ENCODE data around the gene CSKMT.
"Not testable (repeated sequence)": the region's sequence is repeated elsewhere in the genome, so short reads cannot be mapped to it uniquely, and the experiment has no call there.

CSKMT gene

DNA sequence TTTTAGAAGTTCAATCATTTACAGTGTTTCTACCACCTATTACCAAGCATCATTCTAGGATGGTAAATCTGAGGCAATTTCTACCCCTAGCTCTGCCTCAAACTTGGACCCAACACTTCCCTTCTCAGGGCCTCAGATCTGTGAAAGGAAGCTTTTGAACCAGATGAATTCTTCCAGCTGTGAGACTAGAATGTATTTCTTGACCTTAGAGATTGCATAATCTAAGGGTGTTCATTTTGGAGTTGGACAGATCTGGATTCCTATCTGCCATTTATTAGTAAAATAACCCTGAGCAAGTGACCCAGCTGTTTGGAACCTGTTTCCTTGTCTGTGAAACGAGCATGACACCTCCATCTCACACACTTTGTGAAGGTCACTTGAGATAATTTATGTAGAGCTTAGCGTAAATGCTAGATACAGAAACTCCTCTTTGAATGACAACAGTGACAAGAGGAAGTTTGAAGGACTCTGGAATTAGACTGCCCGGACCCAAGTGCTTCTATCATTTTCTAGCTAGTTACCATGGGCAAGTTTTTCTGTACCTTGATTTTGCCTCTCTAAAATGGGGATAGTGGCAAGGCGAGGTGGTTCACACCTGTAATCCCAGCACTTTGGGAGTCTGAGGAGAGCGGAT lies 8.2 kb upstream of the CSKMT start:
- no peak for FAIRE-seq

DNA sequence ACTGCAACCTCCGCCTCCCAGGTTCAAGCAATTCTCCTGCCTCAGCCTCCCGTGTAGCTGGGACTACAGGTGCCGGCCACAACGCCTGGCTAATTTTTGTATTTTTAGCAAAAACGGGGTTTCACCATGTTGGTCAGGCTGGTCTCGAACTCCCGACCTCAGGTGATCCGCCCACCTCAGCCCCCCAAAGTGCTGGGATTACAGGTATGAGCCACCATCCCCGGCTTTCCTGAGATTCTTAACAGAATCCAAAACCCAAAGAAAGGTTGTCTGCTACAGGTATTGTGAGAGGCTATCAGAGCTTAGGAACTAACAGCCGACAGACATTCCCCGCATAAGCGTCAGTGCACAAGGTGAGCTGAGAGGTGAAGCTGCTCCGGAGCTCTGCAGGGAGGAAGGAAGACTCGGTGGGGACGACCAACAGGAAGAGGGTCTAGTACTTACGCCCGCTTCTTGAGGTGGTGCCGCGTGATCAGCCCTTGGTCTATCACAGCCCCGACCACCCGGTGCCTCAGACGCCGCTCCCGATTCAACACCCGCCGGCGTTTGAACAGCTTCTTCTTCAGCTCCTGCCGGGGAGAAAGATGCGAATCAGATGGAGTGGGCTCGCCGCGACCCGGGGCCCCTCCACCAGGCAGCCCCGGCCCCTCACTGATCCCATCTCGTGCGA lies 572 bp upstream of the CSKMT start:
- FAIRE-seq: no peak

DNA sequence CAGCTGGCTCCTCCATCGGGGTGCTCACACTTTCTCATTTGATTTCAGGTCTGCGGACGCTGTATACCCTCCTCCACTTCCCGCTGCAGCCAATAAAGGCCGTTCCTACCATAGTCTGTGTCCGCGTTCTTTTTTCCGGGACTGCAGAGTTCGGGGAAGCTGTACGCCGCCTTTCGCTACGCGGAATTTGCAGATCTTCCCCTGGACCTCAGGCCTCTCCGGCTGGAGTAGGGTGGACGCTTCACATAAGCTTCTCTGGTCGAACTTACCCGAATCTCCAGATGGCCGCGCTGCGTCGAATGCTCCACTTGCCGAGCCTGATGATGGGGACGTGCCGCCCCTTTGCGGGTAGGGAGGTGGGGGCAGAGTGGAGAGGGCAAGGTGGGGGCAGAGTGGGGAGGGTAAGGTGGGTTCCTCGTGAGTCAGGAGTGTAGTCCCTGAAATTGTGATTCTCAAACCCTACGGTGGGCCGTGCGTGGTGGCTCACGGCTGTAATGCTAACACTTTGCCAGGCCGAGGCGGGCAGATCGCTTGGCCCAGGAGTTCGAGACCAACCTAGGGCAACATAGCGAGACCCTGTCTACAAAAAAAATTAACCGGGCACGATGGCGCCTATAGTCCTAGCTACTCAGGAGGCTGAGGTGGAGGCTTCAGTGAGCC lies 617 bp downstream of the CSKMT start:
- no peak for FAIRE-seq

DNA sequence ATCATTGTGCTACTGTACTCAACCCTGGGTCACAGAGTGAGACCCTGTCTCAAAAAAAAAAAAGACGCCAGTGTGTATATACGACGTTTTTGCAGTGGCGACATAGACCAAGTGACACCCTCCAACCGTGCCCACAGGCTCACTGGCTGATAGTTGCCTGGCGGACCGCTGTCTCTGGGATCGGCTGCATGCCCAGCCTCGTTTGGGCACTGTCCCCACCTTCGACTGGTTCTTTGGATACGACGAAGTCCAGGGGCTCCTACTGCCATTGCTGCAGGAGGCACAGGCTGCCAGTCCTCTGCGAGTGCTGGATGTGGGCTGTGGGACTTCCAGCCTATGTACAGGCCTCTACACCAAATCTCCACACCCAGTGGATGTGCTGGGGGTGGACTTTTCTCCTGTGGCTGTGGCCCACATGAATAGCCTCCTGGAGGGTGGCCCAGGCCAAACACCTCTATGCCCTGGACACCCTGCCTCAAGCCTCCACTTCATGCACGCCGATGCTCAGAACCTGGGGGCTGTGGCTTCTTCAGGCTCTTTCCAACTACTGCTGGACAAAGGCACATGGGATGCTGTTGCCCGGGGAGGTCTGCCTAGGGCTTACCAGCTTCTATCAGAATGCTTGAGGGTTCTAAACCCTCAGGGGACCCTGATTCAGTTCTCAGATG lies 1.3 kb downstream of the CSKMT start:
- FAIRE-seq: no peak

DNA sequence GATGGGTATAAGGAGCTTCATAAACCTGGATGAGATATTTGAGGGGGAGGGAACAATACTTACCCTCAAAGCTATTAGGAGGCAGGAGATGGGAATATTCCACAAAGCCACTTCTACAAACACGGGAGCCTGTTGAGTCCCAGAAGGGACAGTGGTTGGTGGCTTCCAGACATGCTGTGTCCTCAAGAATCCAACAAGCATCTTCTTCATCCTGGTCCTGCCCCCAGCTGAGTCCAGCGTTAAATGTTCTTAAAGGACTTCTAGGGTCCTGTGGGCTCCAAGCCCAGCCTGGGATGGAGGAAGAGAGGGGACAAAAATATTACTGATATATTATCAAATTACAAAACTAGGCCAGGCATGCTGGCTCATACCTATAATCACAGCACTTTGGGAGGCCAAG lies 2.3 kb downstream of the CSKMT start:
- FAIRE-seq: no peak

DNA sequence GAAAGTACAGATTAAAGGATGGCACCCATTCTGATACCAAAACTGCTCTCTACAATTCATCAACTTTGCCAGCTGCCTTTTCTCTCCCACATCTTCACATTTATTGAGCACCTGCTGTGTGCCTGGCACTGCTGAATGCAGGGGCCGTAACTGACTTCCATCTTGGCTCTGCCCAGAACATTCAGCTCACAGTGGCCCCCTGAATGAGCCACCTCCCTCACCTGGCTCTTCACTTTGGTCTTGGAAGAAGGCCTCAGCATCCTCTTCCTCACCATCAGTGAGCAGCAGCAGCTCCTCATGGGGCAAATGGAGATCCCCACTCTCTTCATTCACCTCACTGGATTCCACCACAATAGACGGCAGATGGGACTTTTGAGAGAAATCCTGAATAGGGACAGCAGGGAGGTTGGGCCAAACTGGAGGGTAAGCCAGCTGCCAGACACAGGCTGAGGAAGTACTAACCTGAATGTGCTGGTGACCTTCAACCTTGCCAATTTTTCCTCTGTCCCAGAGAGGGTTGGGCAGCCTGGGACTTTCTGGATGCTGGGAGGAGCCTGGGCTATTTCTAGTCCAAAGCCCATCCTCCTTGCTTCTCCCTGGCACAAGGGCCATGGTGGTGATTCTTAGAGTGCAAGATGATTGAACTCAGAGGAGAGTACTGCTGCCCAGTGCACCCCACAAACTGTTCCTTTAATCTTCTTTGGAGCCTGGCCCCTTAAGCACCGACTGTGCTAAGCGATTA lies 4.5 kb downstream of the CSKMT start:
- no peak for FAIRE-seq

DNA sequence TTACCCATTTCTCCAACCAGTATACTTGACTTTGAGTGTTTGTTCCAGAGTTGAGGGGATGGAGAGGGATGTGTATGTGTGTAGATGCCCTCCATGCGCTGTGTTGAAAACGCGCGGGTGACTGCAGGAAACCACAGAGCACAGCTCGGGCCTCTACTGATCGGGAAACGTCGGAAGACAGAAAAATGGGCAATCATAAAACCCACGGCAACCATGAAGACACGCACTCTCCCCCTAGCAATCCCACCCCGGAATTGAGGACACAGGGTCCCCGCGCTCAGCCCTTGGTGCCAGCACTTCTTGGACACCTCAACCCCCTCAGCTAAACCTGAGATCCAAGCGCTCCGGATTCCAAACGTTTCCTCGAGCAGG lies 6.1 kb downstream of the CSKMT start:
- FAIRE-seq: no peak

DNA sequence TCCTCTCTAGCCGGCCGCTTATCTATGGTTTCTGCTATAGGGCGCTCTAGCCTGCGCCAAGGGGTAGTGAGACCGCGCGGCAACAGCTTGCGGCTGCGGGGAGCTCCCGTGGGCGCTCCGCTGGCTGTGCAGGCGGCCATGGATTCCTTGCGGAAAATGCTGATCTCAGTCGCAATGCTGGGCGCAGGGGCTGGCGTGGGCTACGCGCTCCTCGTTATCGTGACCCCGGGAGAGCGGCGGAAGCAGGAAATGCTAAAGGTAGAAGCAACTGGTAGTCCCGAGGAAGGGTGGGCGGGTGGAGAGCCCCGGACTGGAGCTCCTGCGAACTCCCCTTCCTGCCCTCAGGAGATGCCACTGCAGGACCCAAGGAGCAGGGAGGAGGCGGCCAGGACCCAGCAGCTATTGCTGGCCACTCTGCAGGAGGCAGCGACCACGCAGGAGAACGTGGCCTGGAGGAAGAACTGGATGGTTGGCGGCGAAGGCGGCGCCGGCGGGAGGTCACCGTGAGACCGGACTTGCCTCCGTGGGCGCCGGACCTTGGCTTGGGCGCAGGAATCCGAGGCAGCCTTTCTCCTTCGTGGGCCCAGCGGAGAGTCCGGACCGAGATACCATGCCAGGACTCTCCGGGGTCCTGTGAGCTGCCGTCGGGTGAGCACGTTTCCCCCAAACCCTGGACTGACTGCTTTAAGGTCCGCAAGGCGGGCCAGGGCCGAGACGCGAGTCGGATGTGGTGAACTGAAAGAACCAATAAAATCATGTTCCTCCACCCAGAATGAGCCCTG lies 6.7 kb downstream of the CSKMT start, which contains the start of the genes LBHD1 and UQCC3:
LBHD1 (minus strand) TSS at position 660 of the 782 bp plus-strand sequence. CDS start 2,236 bp downstream, outside the sequence.
UQCC3 (plus strand) TSS at position 66 of the 782 bp plus-strand sequence; CDS start at position 139, 73 bp downstream.
- FAIRE-seq: no peak

DNA sequence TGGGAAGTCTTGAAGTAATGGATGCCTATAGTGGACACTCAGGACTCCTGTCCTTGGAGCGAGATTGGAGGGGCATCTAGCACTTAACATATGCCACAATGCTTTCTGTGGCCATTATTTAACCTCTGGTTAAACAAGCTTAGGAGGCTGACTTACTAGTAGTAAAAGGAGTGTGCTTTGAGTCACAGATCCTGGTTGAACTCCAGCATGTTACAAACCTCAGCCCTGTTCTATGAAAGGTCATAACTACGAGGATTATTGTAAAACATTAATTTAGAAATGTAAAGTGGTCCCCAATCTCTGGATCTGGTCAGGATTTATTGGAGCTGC lies 8.0 kb downstream of the CSKMT start:
- no peak for FAIRE-seq

DNA sequence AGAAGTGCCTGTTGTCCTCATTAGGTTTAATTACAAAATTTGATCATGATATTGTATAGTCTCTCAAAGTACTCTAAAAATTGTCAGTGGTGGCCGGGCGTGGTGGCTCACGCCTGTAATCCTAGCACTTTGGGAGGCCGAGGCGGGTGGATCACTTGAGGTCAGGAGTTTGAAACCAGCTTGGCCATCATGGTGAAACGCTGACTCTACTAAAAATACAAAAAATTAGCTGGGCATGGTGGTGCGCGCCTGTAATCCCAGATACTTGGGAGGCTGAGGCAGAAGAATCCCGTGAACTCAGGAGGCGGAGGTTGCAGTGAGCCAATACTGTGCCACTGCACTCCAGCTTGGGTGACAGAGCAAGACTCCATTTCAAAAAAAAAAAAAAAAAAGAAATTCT lies 10.3 kb downstream of the CSKMT start:
- FAIRE-seq: not testable (repeated sequence)

DNA sequence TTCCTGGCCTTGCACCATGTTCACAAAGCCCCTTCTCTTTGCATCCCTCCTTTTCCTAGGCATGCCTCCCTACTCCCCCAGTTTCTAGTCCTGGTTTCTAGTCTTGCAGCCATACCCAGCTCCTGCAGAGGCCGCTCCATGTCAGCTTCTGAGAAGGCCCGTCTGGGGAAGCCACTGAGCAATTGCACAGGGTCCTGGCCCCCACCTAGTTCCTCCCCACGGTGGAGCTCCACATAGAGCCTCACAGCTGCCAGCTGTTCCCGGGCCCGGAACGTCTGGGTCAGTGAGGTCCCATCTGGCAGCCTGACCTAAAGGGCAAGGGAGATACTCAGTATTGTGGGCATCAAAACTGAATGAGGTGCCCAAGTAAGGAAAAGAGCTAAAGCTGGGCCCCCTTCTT lies 11.6 kb downstream of the CSKMT start:
- no peak for FAIRE-seq

DNA sequence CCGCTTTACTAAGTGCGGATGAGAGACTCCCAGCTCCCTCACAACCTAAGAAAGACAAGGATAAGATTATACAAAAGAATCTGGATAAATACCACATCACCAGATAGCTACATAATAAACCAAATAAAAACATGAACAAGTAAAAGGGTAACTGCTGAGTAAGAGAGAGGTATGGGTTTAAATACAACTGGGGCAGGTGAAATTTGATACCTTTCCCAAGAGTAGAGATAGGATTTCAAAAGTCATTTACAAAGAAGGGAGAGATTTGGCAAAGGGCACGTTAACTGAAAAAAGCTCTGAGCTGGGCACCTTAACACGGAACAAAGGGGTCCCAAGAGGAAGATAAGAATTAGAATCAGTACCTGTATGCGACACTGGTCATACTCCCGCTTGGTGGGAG lies 12.0 kb downstream of the CSKMT start:
- no peak for FAIRE-seq

DNA sequence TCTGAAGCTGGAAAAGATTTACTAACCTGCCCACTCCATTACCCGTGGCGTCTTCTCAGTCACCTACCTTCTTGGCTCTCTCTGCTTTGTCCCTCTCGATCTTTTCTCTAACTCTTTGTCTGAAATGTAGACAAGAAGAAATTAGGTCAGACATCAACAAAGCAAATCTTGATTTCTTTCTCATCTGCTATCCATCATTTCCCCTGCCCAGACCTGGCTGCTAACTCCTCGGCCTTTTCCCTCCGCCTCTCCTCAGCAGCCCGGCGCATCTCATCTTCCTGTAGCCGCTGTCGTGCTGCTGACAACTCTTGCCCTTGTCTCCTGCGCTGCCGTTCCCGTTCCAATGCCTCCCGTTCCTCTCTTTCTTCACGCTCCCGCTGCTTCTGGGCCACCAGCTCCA lies 12.6 kb downstream of the CSKMT start:
- no peak for FAIRE-seq

DNA sequence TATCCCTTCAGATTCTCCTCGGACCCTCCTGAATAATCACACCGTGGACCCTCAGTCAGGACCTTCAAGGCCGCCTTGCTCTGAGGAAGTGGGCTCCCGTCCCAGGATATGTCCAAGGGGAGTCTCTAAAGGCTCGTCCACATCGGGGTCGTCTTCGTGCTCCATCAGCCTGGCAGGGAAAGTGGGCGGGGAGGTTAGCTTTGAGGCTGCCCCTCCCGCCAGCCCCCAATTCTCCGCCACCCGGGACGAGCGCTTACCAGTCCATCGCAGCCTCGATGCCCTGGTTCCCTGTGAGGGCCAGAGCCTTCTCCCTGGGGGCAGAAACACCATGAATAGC lies 13.3 kb downstream of the CSKMT start:
- FAIRE-seq: no peak

DNA sequence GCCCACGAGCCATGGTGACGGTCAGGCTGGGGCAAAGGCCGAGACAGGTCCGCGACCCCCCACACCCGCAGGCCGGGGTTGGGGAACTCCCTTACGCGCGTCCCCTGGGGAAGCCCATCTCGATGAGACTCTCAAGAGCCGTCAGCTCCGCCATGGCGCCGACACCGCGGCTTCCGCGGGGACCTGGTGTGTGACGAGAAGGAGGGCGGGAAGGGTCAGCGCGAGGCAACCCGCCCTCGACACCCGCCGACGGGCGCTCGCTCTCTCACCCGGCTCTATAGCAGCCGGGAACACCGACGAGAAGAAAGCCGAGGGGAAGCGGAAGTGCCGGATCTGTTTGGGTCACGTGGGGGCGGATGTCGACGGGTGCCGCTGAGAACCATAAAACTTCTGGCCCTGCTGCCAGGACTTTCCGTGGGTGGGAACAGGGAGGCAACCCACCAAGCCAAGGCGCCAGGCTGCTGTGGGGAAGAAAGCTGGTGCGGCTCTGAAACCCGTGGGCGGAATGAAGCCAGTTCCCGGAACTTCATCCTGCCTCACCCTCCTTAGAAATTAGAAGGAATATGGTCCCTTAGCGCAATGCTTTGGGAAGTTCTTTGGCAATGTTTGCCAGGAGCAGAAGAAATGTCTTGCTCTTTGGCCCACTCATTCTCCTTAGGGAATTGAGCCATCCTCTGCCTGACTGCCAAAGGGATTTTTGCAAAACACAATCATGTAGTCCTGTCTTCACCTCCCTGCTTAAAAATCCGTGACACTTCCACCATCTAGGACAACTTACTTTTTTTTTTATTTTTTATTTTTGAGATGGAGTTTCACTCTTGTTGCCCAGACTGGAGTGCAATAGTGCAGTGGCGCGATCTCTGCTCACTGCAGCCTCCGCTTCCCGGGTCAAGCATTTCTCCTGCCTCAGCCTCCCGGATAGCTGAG lies 13.9 kb downstream of the CSKMT start, which contains the start of gene UBXN1:
UBXN1 (minus strand) TSS at position 304 of the 927 bp plus-strand sequence; CDS start at position 154, 150 bp downstream.
- FAIRE-seq: no peak

DNA sequence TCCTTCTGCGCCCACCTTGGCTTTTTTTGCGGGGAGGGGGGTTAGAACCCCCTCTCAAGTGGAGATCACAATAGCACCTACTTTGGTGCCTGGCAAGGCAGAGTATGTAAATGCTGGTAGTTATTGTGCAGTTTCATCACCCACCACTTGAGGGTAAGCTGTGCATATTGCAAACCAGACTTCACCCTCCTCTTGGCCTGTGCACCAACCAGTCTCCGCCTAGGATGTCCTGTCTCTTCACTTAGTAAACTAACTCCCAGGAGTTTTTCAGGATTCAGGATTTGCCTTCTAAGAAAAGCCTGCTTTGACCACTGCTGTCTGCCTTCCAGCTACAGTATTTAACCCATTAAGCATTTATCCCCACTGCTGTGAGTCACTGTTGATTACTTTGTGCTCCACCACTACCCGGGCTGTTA lies 15.7 kb downstream of the CSKMT start:
- FAIRE-seq: no peak

DNA sequence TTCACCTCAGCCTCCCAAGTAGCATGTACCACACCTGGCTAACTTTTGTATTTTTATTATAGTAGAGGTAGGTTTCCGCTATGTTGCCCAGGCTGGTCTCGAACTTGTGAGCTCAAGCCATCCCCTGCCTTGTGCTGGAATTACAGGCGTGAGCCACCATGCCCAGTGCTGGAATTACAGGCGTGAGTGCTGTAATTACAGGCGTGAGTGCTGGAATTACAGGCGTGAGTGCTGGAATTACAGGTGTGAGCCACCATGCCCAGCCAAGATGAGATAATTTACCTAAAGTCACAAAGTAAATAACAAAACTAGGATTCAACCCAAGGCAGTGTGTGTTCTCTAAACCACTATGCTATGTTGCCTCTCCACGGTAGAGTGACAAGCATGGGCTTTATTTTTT lies 17.4 kb downstream of the CSKMT start:
- no peak for FAIRE-seq

DNA sequence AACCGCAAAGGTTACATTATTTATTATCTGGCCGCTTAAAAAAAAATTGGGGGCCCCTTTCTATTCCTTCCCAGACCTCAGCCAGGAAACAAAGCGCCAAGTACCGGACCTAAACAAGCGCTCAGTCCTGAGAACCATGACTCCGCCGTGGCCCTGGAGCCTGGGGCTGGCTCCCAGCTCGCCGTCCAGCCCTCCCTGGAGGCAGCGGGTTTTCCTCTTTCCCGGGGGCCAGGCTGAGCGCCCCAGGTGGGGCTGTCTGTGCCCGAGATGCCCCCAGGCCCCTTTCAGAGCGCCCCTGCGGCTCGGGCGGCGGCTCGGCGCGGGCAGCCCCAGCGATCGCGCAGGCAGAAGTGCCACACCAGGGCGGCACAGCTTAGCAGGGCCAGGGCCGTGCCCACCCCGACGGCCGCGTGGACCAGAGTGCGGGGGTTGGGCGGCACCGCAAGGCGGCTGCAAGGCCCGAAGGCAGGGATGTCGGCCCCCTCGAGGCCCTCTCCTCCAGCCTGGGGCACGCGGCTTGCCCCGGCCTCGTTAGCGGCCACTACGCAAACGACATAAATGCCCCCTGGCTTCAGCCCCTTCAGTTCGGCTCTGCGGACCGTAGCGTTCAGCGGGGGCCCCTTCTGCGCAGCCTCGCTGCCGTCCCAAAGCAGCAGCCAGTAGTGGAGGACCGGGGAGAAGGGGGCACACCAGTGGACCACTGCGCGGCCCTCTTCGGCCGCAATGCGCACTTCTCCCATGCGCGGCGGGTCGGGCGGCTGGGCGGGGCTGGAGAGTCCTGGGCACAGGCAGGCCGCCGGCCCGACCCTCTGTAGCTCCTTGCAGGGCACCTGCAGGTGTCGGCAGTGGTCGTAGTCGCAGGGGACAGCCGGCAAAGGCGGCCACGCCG lies 22.6 kb downstream of the CSKMT start:
- no peak for FAIRE-seq

DNA sequence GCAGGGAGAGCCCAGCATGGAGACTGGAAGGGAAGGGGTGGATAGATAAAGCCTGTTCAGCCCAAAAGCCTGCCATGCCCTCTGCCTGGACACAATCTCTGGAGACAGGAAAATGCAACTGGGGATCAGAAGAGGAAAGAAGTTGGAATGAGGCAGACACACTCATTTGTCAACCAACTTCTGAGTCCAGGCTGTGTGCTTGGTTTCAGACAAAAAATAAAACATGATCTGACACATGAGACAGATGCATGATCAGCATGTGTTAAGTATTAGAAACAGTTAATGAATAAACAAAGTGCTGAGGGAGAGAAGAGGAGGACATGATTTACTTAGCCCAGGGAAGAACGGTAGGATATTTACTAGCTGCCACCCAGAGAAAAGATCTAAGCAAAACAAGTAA lies 23.4 kb downstream of the CSKMT start:
- FAIRE-seq: no peak

Measured in islet of Langerhans (tissue), 1 donor.